Esophagus squamous epithelium (tissue), 4 donors: ENCODE measurements around the gene HBQ1.

ENCODE experiments used
- POLR2A ChIP-seq, 4 donors: fragments of 450-650 bp; IDR thresholded peaks; one replicate each; pipeline ENCODE4 v1.6.1; 2017; ENCODE audit warnings: antibody characterized with exemption in 4 of 4, mild to moderate bottlenecking in 4 of 4, moderate library complexity in 3 of 4
- TF ChIP-seq, protein P1 (sequence below), 6 experiments: fragments of 450-650 bp in 4 of 6; fragments of 200-600 bp in 2 of 6; sonication (generic) in 2 of 6; IDR thresholded peaks; one replicate each; pipeline ENCODE4 v1.5.1; 2016 to 2019; ENCODE audit warnings: antibody characterized with exemption in 6 of 6, mild to moderate bottlenecking in 4 of 6, moderate library complexity in 4 of 6

- TF ChIP-seq, protein P1, sequence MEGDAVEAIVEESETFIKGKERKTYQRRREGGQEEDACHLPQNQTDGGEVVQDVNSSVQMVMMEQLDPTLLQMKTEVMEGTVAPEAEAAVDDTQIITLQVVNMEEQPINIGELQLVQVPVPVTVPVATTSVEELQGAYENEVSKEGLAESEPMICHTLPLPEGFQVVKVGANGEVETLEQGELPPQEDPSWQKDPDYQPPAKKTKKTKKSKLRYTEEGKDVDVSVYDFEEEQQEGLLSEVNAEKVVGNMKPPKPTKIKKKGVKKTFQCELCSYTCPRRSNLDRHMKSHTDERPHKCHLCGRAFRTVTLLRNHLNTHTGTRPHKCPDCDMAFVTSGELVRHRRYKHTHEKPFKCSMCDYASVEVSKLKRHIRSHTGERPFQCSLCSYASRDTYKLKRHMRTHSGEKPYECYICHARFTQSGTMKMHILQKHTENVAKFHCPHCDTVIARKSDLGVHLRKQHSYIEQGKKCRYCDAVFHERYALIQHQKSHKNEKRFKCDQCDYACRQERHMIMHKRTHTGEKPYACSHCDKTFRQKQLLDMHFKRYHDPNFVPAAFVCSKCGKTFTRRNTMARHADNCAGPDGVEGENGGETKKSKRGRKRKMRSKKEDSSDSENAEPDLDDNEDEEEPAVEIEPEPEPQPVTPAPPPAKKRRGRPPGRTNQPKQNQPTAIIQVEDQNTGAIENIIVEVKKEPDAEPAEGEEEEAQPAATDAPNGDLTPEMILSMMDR (IDR thresholded peaks at IDR 0.05) = no peak
- no peak for TF ChIP-seq POLR2A (IDR thresholded peaks at IDR 0.05)
Measured at GRCh38 chr16:140175-140857, 39.9 kb upstream of the HBQ1 start.
